GM12891 (cell line): Measurements from ENCODE around the gene CFAP73.
"Not testable (repeated sequence)": the region's sequence is repeated elsewhere in the genome, so short reads cannot be mapped to it uniquely, and the experiment has no call there.

Source experiments
- DNase-seq: peaks from one replicate; pipeline ENCODE4 v3.0.0; 2011; ENCODE audit warnings: low spot score; ENCODE audit not compliant: insufficient read length
- FAIRE-seq: peaks from 2 replicates; lab custom pipeline; 2011; peaks lifted over from hg19 to GRCh38; lab: Jason Lieb, UNC
- PAX5 ChIP-seq: IDR thresholded peaks from 2 replicates; pipeline ENCODE4 v1.6.1; 2011; ENCODE audit warnings: low read length, moderate library complexity, mild to moderate bottlenecking; ENCODE audit not compliant: insufficient read depth, severe bottlenecking
- POLR2A ChIP-seq: IDR thresholded peaks from 2 replicates; pipeline ENCODE4 v1.6.1; 2011; ENCODE audit warnings: low read depth, low read length, control low read depth
- POLR2AphosphoS5 ChIP-seq: IDR thresholded peaks from 2 replicates; pipeline ENCODE4 v1.6.1; 2011; ENCODE audit warnings: low read depth, low read length, control low read depth
- POU2F2 ChIP-seq: IDR thresholded peaks from 2 replicates; pipeline ENCODE4 v1.6.1; 2011; ENCODE audit warnings: low read depth, mild to moderate bottlenecking, control low read depth, low read length, moderate library complexity
- SPI1 ChIP-seq: IDR thresholded peaks from 2 replicates; pipeline ENCODE4 v1.6.1; 2011; ENCODE audit warnings: low read depth, low read length, control low read depth
- TAF1 ChIP-seq: IDR thresholded peaks from 2 replicates; pipeline ENCODE4 v1.6.1; 2011; ENCODE audit warnings: low read depth, low read length, control low read depth

CFAP73 gene

GRCh38 chr12:113137861-113138783, 11.4 kb upstream of the CFAP73 start:
- DNase-seq (no peak), FAIRE-seq (no peak)
- TF ChIP-seq POLR2A = no peak
- no peak for TF ChIP-seq SPI1
- no peak for TF ChIP-seq TAF1
- TF ChIP-seq PAX5 = no peak
- no peak for TF ChIP-seq POU2F2
- TF ChIP-seq POLR2AphosphoS5 = no peak

GRCh38 chr12:113138826-113139225, 10.7 kb upstream of the CFAP73 start:
- DNase-seq (no peak), FAIRE-seq (no peak)
- no peak for TF ChIP-seq POLR2AphosphoS5
- TF ChIP-seq POLR2A = no peak
- no peak for TF ChIP-seq PAX5
- TF ChIP-seq TAF1 = no peak
- no peak for TF ChIP-seq POU2F2
- no peak for TF ChIP-seq SPI1

DNA sequence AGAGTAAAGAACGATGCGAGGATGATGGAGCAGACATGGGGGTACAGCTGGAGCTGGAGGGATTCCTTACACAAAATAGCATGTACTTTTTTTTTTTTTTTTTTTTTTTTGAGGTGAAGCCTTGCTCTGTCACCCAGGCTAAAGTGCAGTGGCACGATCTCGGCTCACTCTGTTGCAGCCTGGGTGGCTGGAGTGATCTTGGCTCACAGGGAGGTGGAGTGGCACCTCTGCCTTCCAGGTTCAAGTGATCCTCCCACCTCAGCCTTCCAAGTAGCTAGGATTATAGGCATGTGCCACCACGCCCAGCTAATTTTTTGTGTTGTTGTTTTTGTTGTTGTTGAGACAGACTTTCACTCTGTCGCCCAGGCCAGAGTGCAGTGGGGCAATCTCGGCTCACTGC, 8.8 kb upstream of the CFAP73 start:
- FAIRE-seq (no peak), DNase-seq (no peak)
- TF ChIP-seq PAX5 (no peak), POLR2AphosphoS5 (no peak), POLR2A (no peak), SPI1 (no peak), POU2F2 (no peak), TAF1 (no peak)

- not testable (repeated sequence) for FAIRE-seq
These were observed 7.8 kb upstream of the CFAP73 start for GRCh38 chr12:113141716-113142115.

DNA sequence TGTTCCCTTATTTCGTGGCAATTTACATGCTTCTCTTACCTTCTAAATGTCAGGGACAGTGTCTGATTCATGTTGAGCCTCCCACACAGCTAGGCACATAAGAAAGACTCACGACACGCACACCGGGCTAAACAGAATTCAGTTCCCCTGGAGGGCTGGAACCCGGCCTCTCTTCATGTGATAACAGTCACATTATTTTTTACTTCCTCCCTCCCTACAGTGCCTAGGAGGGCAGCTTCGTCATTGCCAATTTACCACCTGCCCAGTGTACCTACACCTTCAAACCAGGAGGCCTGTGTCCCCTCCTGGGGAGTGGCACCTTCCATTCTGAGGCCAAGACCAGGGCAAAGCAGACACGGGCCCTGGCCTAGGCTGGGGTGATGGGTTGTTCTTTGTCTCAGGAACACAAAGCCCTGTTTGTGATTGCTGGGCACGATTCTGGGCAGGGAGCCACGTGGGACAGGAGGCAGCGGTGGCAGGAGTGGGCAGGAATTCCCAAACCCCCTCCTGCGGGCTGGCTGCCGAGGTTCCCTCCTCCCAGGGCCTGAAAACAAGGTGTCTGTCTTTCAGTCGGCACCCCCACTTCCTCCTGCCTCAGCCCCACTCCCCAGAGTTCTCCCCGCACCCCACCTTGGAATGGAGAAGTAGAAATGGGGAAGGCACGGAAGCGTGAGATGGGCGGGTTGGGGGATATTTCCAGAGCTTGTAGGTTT, 7.2 kb upstream of the CFAP73 start:
- DNase-seq (no peak), FAIRE-seq (peak; percentile 66)
- TF ChIP-seq SPI1 (peak; percentile 28), TAF1 (no peak)

More at GRCh38 chr12:113141716-113142115, 7.8 kb upstream of the CFAP73 start:
- DNase-seq = not testable (repeated sequence)

DNA sequence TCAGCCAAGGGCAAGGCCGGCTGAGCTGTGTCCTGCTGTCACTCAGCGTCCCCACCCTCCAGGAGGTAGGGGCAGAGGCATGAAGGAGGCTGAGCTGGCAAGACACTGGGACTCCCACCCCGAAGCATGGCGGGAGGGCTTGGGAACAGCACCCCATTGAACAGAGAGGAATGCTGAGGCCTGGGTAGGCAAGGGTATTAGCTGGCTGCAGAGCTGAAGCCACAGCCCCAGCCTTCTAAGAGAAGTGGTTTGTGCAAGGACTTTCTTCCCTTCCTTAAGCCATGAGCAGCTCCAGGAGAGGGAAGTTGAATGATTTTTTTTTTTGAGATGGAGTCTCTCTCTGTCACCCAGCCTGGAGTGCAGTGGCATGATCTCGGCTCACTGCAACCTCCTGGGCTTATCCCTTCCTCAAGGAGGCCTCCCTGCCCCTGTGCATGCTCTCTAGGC, 6.6 kb upstream of the CFAP73 start:
- TF ChIP-seq POLR2A (no peak), SPI1 (no peak), TAF1 (no peak), POU2F2 (no peak), POLR2AphosphoS5 (no peak), PAX5 (no peak)
- DNase-seq (no peak), FAIRE-seq (no peak)

- TF ChIP-seq SPI1 = no peak
- no peak for TF ChIP-seq POLR2AphosphoS5
- TF ChIP-seq PAX5 = no peak
- no peak for TF ChIP-seq POLR2A
- FAIRE-seq (no peak), DNase-seq (no peak)
These were observed 5.6 kb upstream of the CFAP73 start for GRCh38 chr12:113143959-113144358.

- TF ChIP-seq SPI1 = no peak
- no peak for TF ChIP-seq POLR2AphosphoS5
- TF ChIP-seq POU2F2 = no peak
- no peak for TF ChIP-seq PAX5
- TF ChIP-seq POLR2A = no peak
- no peak for TF ChIP-seq TAF1
- DNase-seq = no peak
- FAIRE-seq = no peak
These were observed 4.7 kb upstream of the CFAP73 start for GRCh38 chr12:113144806-113145205.

DNA sequence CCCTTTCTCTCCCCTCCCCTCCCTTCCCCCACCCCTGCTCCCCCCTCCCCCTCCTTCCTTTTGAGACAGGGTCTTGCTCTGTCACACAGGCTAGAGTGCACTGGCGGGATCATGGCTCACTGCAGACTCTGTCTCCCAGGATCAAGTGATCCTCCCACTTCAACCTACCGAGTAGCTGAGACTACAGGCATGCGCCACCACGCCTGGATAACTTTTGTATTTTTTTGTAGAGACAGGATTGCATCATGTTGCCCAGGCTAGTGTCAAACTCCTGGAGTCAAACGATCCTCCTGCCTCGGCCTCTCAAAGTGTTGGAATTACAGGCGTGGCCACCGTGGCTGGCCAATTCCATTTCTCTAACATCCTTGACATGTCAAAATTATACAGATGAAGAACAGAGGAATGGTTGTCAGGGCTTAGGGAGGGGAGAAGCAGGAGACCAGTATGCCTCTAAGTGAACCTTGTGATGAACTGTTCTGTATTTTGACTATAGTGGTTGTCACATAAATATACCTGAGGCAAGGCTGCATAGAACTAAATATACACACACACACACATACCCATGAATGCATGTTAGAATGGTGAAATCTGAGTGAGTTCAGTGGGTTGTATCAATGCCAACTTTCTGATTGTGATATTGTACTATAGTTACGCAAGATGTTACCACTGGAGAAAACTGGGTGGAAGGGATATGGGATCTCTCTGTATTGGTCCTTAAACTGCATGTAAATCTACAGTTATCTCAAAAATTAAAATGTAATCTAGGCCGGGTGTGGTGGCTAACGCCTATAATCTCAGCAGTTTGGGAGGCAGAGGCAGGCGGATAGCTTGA, 3.6 kb upstream of the CFAP73 start:
- peak; percentile 16 for FAIRE-seq
- no peak for DNase-seq
- TF ChIP-seq TAF1 (no peak), POLR2AphosphoS5 (no peak), PAX5 (no peak), POU2F2 (no peak), SPI1 (no peak), POLR2A (no peak)
